ENCODE measurements around the gene MYL12A.

DNA sequence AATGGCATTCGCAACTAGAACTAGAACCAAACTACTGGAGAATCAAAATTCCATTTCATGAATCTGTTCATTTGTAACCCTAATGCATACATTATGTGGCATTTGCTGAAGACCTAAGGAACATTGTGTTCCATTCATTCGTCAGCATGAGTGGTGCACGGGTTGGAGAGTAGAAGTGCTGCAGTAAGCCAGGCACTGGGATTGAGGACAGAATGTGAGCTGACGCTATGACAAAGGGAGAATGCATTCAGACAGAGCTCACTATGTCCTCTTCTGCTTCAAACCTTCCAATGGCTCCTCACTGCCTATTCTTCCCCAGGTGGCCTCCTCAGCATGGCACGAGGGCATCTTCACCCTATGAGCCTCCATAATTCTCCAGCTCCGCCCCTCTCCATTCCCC, 21.6 kb upstream of the MYL12A start:
- TF ChIP-seq, protein P1, sequence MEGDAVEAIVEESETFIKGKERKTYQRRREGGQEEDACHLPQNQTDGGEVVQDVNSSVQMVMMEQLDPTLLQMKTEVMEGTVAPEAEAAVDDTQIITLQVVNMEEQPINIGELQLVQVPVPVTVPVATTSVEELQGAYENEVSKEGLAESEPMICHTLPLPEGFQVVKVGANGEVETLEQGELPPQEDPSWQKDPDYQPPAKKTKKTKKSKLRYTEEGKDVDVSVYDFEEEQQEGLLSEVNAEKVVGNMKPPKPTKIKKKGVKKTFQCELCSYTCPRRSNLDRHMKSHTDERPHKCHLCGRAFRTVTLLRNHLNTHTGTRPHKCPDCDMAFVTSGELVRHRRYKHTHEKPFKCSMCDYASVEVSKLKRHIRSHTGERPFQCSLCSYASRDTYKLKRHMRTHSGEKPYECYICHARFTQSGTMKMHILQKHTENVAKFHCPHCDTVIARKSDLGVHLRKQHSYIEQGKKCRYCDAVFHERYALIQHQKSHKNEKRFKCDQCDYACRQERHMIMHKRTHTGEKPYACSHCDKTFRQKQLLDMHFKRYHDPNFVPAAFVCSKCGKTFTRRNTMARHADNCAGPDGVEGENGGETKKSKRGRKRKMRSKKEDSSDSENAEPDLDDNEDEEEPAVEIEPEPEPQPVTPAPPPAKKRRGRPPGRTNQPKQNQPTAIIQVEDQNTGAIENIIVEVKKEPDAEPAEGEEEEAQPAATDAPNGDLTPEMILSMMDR (IDR thresholded peaks at IDR 0.05; ENCODE audit: borderline replicate concordance, extremely low read depth, low read length, poor library complexity, severe bottlenecking): no peak
- TF ChIP-seq EZH2 (IDR thresholded peaks at IDR 0.05; ENCODE audit: borderline replicate concordance, low read depth, low read length, severe bottlenecking): no peak
